8988T (cell line): Measurements from ENCODE around the gene GET3.
"Not testable (repeated sequence)": the region's sequence is repeated elsewhere in the genome, so short reads cannot be mapped to it uniquely, and the experiment has no call there.

Experiments used
- DNase-seq: peaks from one replicate; pipeline ENCODE4 v3.0.0; 2011

The GET3 gene

GRCh38 chr19:12736995-12737834 lies at the start of gene GET3:
Gene GET3 (plus strand): TSS chr19:12737497. CDS start chr19:12737506, 9 bp downstream.
- no peak for DNase-seq

DNA sequence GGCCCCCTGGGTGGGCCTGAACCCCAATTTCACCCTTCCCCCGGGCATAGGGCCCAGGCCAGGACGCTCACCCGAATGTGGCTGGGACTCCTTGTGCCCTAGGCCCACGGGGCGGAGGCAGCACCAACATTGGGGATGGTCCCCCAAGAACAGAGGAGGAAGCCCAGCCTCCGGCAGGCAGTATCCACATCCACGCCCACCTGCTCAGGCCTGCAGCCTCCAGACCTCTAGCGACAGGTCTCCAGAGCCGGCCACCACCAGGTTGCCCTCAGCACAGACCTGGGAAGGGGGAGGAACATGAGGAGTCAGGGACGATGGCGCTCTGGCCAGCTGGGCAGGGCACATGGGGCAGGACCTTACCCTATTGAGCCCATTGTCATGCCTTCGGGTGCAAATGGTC lies 48.3 kb upstream of the GET3 start:
- no peak for DNase-seq

DNA sequence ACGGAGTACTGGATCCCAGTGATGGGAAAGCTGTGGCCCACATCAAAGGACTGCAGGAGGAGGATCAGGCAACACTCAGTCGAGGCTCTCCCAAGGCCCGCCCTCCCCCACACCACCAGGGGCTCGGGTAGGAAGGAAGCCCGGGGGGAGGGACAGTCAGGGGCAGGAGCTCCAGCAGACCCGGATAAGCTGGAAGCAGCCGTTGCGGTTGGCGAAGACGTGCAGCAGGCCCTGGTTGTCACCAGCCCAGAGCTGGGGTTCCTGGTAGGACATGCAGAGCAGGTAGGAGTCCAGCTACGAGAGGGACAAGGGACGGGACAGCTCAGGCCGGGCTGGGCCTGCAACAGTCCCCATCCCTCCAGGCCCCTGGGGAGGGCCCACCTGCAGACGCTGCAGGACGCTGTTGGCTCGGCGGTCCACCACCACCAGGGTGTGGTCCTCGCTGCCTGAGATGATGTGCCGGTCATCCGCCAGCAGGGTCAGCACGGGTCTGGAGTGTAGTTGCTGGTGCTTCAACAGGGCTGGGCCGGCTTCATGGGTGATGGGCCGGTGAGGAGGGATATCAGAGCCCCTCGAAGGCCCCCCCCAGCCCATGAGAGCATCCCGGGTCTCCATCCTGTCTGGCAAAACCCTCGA lies 47.6 kb upstream of the GET3 start:
- DNase-seq: no peak

GRCh38 chr19:12692960-12693359 lies 44.3 kb upstream of the GET3 start:
- no peak for DNase-seq

- no peak for DNase-seq
Observed at GRCh38 chr19:12694641-12695040, 42.7 kb upstream of the GET3 start.

- DNase-seq: no peak
Observed at GRCh38 chr19:12695096-12695495, 42.2 kb upstream of the GET3 start.

DNA sequence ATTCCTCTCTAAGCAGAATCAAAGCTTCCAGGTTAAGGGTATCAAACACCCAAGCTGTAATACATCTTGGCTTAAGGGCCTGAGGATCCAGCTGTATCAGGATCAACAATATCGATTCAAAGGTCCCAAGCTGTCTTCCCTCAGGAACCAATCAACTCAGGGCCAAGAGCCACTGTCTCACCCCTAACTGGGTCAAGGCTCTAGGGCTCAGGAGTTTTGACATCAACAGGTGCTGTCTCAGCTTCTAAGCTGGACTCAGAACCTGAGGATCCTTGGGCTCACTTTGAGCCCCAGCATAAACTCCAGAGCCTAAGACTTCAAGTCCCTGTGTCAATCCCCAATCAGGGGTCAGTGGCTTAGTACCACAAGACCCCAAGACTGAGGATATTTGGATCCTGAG lies 41.8 kb upstream of the GET3 start:
- no peak for DNase-seq

DNA sequence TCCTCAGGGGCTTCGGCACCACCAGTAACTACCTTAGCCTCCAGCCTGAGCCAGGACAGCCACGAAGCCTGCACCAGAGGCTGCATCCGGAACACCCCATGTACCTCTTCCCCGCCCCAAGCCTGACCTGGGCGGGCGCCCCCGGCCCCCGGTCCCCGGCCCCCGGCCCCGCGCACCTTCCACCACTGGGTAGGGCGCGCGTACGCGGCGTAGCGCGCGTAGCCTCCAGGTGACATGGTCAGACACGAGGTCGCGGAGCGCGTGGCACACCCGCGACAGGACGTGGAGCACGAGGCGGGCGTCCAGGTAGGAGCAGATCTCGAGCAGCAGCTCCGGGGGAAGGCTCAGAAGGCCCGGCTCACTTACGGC lies 41.3 kb upstream of the GET3 start:
- DNase-seq: no peak

DNA sequence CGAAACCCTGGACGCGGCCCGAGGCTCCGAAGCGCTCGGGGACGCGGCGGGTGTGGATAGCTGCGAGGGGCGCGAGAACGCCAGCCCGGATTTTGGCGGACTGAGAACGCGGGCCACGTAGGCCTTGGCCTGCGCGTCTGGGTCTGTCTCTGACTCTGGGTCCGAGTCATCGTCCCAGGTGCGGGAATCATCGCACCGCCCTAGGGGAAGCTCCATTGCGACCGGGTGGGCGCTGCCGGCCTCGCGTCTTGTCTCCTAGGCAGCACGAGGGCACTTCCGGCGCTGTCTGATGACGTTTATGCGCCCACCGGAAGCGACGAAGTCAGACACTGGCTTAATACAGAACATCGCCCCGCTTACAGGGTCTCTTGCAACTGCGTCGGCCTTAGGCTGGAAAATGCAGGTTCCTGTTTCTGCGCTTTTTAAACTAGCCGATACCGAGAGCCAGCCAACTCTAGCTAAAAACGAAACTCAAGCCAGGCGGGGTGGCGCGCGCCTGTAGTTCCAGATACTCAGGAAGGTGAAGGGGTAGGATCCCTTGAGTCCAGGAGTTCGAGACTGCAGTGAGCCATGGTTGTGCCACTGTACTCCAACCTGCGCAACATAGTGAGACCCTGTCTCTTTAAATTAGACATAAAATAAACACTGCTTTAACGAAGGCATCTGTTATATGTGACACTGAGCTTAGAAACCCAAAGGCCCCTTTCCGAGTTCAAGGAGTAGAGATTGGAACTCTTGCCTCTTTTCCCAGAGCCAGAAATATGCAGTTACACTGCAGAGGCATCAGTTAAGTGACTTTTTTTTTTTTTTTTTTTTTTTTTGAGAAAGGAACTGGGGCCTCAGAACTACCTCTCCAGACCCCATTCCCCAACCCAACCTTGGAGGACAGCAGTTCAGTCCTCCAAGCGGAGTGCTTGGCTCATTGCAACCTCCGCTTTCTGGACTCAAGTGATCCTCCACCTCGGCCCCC lies 40.6 kb upstream of the GET3 start, which contains the start of gene FBXW9:
TSS of gene FBXW9 (minus strand) at position 266 of the 970 bp plus-strand sequence. CDS start at position 216, 50 bp downstream.
- DNase-seq: peak; percentile 92

DNA sequence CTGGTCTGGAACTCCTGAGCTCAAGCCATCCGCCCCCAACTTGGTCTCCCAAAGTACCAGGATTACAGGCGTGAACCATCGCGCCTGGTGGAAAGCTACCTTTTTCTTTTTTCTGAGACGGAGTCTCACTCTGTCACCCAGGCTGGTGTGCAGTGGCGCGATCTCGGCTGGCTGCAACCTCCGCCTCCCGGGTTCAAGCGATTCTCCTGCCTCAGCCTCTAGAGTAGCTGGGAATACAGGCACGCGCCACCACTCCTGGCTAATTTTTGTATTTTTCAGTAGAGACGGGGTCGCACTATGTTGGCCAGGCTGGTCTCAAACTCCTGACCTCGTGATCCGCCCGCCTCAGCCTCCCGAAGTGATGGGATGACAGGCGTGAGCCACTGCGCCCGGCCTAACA lies 39.9 kb upstream of the GET3 start:
- DNase-seq: not testable (repeated sequence)

DNA sequence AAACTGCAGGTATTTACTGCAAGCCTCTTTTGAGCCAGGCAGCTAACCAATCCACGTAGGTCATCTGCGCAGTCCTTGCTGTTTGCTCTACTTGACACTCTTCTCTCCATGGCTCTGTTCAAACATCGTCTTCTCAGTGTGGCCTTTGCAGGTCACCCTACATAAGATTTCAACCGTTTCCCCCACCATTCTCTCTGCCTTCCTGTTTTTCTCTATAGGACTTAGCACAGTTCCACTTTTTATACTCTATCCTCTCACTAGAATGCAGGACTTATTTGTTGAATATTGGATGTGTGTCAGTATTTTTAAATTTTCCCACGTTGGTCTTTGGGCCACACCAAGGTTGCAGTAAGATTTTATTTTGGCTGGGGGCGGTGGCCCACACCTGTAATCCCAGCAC lies 39.2 kb upstream of the GET3 start:
- no peak for DNase-seq

GRCh38 chr19:12701596-12702282 lies 35.6 kb upstream of the GET3 start:
- no peak for DNase-seq

DNA sequence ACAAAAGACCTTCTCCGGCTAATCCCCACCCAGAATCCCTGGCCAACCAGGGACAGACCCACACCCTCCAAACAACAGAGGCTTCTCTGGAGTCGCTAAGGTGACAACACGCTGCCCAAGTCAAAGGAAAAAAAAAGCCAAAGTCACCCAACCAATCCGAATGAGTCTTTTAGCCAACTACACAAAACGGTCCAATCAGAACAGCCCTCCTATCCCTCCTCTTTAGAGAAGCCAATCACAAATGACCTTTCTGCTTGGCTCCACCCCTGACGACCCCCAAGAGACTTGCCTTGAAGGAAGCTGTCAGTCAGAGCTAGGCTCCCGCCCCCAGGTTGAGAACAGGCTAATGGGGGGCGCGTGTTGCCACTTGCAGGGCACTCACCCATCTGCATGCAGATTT lies 34.3 kb upstream of the GET3 start:
- DNase-seq: peak; percentile 38

GRCh38 chr19:12705169-12705568 lies 32.1 kb upstream of the GET3 start:
- no peak for DNase-seq

DNA sequence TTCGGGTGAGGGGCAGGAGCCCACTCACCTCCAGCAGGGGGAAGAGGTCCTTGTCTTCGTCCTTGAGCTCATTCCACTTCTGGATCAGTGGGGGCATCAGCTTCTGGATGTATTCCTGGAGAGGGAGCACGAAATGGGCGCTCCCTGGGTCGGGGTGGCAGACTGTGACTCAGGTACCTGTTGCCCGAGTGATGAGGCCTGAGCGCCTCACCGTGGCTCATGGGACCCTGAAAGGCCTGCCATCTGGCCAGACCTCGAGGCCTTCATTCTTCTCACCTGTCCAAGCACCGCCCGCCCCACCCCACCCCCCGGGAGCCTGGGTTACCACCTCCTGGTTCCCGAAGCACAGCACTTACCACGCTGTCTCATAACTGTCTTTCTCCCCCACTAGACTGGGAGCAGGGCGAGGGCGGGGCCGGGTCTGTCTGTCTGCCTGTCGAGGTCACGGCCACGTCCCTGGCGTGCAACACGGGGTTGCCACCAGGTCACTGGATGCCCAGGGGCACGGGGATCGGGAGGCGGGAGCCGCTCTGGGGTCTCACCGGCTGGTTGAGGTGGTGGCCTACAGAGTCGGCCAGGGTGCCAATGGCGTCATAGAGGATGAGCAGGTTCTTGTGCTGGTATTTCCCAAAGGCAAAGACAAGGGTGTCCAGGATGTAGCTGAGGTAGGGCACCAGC lies 31.5 kb upstream of the GET3 start:
- no peak for DNase-seq

GRCh38 chr19:12706332-12706718 lies 31.0 kb upstream of the GET3 start:
- DNase-seq: no peak

- no peak for DNase-seq
Observed at GRCh38 chr19:12708641-12709040, 28.7 kb upstream of the GET3 start.

GRCh38 chr19:12711187-12711586 lies 26.1 kb upstream of the GET3 start:
- no peak for DNase-seq

- not testable (repeated sequence) for DNase-seq
Observed at GRCh38 chr19:12712077-12712476, 25.2 kb upstream of the GET3 start.

- DNase-seq: not testable (repeated sequence)
Observed at GRCh38 chr19:12713304-12713703, 24.0 kb upstream of the GET3 start.

GRCh38 chr19:12715102-12715501 lies 22.2 kb upstream of the GET3 start:
- DNase-seq: no peak

DNA sequence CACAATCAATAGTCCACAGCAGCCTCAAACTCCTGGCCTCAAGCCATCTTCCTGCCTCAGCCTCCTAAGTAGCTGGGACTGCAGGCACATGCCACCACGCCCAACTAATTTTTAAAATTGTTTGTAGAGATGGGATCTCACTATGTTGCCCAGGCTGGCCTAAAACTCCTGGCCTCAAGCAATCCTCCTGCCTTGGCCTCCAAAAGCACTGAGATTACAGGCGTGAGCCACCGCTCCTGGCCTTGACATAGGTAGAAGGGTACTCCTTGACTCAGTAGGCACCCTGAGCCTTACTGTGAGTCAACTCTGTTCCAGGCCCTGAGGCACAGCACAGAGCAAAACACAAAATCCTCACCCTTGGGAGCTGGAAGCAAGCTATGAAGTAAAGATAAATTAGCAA lies 21.4 kb upstream of the GET3 start:
- no peak for DNase-seq
